KG1 (cell line): ENCODE results near the gene CDKN2C.

Source experiments
- DNase-seq: peaks from one replicate; lab custom pipeline; 2025; lab: John Stamatoyannopoulos, UW

CDKN2C gene

GRCh38 chr1:50964863-50965262, 5.2 kb upstream of the CDKN2C start:
- no peak for DNase-seq

- DNase-seq = peak; percentile 71
These were observed 3.1 kb upstream of the CDKN2C start for GRCh38 chr1:50966991-50967390.

GRCh38 chr1:50967416-50968157, 2.5 kb upstream of the CDKN2C start:
- DNase-seq = peak; percentile 77

GRCh38 chr1:50968158-50968820, 1.8 kb upstream of the CDKN2C start:
- peak; percentile 77 for DNase-seq

- peak; percentile 44 for DNase-seq
These were observed 1.0 kb upstream of the CDKN2C start for GRCh38 chr1:50968821-50969610.

GRCh38 chr1:50970509-50970887, 453 bp downstream of the CDKN2C start:
- no peak for DNase-seq

- DNase-seq = no peak
These were observed 1.0 kb downstream of the CDKN2C start for GRCh38 chr1:50970931-50971582.

- DNase-seq = no peak
These were observed 1.8 kb downstream of the CDKN2C start for GRCh38 chr1:50971748-50972305.

GRCh38 chr1:50972766-50973165, 2.7 kb downstream of the CDKN2C start:
- DNase-seq = no peak

- no peak for DNase-seq
These were observed 3.2 kb downstream of the CDKN2C start for GRCh38 chr1:50973255-50973654.

GRCh38 chr1:50973875-50974617, 4.0 kb downstream of the CDKN2C start:
- no peak for DNase-seq

GRCh38 chr1:50974618-50974935, 4.5 kb downstream of the CDKN2C start:
- no peak for DNase-seq

- no peak for DNase-seq
These were observed 5.4 kb downstream of the CDKN2C start for GRCh38 chr1:50975436-50975835.

GRCh38 chr1:50976111-50976889, 6.3 kb downstream of the CDKN2C start:
- no peak for DNase-seq

- peak; percentile 71 for DNase-seq
These were observed 7.0 kb downstream of the CDKN2C start for GRCh38 chr1:50976890-50977574.

GRCh38 chr1:50977575-50978143, 7.6 kb downstream of the CDKN2C start:
- DNase-seq = no peak

GRCh38 chr1:50978144-50978851, 8.3 kb downstream of the CDKN2C start:
- DNase-seq = no peak

- DNase-seq = no peak
These were observed 9.1 kb downstream of the CDKN2C start for GRCh38 chr1:50978852-50979781.
